Stimulated activated CD8-positive, alpha-beta memory T cell treated with anti-CD3 and anti-CD28 coated beads, Interleukin-15, amount 100 ng/mL, for 4 hours (primary cell): ENCODE measurements around the gene ADCY10.
"Not testable (repeated sequence)": the region's sequence is repeated elsewhere in the genome, so short reads cannot be mapped to it uniquely, and the experiment has no call there.

Experiments used
- DNase-seq, 2 donors: peaks; one replicate each; pipeline ENCODE4 v3.0.0-alpha.2; 2020; ENCODE audit warnings: low read depth in 2 of 2

Gene ADCY10

DNA sequence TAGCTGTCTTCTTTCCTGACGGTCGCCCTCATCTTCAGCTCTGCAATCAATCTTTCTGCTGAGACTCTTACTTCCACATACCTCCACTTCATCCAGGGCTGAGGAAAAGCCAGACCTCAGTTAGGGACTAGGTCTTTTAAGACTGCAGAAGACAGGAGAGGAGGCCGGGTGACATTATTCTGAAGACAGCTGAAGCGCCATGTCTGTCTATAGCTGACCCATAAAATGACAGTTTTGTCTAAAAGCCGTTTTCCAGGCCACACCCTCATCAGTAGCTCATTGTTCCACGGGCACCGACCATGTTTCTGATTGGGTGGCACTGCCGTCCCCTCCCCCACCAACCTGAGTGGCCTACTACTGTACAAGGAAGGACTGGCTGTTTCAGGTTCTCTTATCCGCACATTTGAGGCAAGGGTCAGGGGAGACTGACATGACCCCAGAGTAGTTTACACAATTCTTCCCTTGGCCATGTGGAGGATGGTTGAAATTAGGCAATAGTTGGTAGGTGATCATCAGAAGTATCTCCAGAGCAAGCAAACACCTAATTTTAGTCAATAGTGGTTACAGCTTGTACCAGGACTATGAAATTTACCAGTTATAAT is at the start of gene ADCY10:
ADCY10 (minus strand) TSS at position 240 of the 602 bp plus-strand sequence. CDS start 8,994 bp downstream, outside the sequence.
- no peak for DNase-seq

DNA sequence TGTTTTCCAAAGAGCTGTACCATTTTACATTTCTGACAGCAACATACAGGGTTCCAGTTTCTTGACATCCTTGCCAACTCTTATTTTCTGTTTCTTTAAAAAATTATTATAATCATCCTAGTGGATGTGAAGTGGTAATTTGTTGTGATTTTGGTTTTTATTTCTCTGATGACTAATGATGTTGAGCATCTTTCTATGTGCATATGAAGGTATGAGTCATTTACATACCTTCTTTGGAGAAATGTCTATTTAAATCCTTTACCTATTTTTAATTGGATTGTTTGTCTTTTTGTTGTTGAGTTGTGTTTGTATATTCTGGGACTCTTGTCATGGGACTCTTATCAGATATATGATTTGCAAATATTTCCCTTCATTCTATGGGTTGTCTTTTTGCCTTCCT is 43.8 kb upstream of the ADCY10 start:
- no peak for DNase-seq

DNA sequence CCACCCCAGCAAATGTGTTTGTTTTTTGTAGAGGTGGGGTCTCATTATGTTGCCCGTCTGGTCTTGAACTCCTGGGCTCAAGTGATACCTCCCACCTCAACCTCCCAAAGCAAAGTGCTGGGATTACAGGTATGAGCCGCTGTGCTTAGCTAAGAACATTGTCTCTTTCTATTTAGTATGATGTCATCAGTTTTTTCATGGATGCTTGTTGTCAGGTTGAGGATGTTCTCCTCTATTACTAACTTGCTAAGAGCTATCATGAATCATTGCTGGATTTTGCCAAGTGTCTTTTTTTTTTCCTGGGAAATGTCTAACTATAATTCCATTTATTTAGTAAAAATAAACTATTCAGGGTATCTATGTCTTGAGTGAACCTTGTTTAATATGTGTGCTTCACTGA is 42.0 kb upstream of the ADCY10 start:
- DNase-seq = no peak

DNA sequence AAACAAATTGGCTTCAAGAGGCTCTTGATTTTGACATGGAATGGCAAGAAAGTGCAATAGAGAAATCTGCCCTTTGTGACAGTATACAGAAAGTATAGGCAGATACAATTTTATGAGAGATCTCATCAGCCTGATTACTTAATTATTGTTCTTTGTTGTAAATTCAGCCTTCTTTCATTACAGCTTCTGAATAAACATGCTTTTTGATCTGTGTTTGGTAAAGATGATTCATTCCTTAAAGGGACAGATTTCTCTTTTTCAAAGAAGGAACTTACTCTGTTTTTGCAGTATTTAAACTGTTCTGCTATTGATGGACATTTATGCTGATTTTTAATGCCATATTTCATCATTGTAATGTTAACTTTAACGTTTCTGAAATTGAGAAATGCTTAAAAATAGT is 36.6 kb upstream of the ADCY10 start:
- DNase-seq = no peak

DNA sequence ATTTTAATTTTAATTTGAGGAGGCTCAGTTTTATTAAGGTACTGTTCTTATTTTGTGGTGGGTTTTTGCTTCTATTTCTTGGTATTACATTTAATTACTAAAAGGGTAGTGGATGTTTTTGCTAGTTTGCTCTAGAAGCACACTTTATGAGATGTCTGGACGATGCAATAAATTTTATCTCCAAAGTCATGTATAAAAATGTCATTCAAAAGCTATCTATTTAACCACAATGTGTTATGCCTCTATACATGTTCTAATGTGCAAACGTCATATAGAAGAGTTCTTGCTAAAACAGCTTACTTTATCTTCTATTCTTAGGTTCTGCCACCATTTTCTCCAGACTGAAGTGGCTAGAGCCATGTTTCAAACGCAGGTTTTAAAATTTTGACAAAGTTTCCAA is 35.9 kb upstream of the ADCY10 start:
- no peak for DNase-seq

GRCh38 chr1:167947733-167948132 is 33.8 kb upstream of the ADCY10 start:
- no peak for DNase-seq

DNA sequence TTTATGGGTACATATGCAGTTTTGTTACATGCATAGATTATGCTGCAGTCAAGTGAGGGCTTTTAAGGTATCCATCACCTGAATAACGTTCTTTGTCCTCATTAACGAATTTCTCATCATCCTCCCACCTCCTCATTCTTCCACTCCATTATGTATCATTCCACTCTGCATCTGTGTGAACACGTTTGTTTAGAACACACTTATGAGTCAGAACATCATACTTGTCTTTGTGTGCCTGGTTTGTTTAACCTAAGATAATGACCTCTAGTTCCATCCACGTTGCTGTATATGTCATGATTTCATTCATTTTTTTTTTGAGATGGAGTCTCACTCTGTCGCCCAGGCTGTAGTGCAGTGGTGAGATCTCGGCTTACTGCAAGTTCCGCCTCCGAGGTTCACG is 29.6 kb upstream of the ADCY10 start:
- DNase-seq = no peak

GRCh38 chr1:167940264-167940663 is 26.3 kb upstream of the ADCY10 start:
- no peak for DNase-seq

GRCh38 chr1:167938080-167938636 is 24.2 kb upstream of the ADCY10 start:
- no peak for DNase-seq

DNA sequence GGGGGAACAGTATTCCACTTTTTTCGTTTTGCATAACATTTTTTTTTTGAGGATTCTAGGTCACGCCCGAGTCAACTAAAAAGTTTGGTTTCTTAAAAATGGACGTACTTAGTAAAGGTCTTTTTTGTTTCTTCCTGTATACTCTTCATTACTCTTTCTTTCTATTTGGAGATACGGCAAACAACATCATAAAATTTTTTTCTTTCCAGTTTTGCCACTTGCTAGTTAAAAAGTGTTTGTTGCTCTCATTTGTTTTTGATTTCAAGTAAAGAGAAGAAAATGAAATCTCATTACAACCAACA is 23.7 kb upstream of the ADCY10 start:
- DNase-seq = no peak

- peak; percentile 35 to 39 for DNase-seq
These were observed 23.2 kb upstream of the ADCY10 start, which contains the start of gene MPC2 for GRCh38 chr1:167936930-167937708. MPC2 (minus strand) TSS chr1:167937072; CDS start chr1:167935841, 1,231 bp downstream.

GRCh38 chr1:167936068-167936929 is 22.4 kb upstream of the ADCY10 start, which contains the start of gene DCAF6:
DCAF6 (plus strand) TSS chr1:167936683; CDS start chr1:167936912, 229 bp downstream.
- peak; percentile 94 to 95 for DNase-seq

- no peak for DNase-seq
These were observed 21.5 kb upstream of the ADCY10 start for GRCh38 chr1:167935216-167936067.

DNA sequence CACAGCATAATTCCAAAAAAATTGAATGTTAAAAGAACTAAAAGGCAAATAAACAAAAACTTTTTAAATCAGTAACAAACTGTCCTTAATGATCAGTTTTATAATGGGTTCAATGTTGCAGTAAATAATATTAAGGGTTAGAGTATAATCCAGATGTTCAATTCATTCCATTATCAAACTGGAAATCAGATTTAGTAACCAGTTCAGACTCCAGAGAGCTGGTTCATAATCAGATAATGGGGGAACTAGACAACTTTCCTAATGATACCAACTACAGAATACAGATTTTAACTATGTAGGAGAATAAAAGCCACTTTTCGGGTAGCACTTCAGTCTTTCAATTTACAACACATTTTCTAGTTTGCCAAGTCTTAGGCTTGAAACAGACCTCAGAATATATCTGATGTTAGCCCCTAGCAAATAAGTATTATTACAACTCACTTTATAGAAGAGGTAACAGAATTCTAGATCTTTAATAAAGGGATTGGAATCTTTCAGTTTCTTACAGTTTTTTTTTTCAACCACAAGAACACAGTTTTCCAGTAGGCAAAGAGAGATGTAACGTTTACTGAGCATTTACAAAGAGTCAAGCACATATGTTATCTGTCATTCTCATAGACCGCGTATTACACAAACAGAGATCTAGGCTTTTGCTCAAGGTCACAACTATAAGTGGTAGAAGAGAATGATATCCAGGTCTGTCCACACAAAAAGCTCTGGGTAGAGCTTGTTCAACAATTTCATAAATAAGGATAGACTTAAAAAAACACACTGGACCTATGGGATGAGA is 20.7 kb upstream of the ADCY10 start:
- no peak for DNase-seq

GRCh38 chr1:167933788-167934187 is 19.9 kb upstream of the ADCY10 start:
- no peak for DNase-seq

DNA sequence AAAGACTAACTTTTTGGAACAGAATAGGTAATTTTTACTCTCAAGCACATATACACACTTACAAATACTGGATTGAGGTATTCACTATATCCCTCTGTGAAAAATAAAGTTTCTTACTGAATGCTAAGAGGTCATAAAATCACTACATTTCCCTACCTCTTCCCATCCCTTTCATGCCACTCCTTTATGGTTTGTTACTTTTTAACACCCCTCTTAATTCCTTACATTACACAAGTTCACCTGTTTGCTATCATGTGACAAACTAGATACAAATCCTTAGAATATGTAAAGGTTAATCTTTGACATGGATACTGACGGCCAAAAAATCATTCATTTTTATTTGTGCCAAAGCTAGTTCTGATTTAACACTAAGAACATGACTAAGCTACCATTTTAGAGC is 15.8 kb upstream of the ADCY10 start:
- DNase-seq = no peak

DNA sequence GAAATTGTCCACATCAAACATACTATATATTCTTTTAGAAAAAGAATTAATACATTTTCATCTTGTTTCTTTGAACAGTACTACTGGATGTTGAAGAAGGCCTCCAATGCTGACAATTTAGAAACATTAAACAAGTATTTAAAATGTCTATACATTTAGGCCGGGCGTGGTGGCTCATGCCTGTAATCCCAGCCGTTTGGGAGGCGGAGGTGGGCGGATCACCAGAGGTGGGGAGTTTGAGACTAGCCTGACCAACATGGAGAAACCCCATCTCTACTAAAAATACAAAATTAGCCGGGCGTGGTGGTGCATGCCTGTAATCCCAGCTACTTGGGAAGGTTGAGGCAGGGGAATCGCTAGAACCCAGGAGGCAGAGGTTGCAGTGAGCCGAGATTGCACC is 15.0 kb upstream of the ADCY10 start:
- not testable (repeated sequence) for DNase-seq

- DNase-seq = no peak
These were observed 14.5 kb upstream of the ADCY10 start for GRCh38 chr1:167928457-167928852.

DNA sequence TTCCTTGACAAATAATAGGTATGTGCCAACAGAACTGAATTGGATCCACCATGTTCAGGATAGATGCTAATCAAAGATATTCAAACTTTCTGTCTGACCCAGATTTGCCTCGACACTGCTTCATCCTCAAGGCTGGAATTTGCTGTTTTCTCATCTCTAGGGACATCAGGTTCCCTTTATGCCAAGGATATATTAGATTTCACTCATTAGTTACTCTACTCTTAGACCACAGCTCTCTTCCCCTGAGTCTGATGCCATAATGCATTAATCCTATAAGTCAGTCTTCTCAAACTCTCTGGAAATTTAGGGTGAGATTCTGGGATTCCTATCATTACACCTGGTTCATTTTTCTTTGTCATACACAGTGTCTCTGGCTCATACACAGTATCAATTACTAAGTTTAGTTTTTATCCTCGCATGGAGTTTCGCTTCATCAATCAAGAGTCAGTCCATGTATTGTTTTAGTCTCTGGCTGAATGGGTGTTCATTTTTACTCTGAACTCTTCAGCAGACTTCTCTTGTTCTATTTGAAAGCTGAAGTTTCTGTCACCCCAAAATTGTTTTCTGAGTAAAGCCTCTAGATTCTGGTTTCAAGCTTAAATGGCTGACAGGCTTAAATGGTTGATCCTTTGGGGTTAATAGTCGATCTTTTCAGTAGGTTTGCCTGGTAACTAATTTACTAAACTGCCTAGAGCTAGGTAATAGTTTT is 13.3 kb upstream of the ADCY10 start:
- DNase-seq = no peak

GRCh38 chr1:167926486-167926997 is 12.6 kb upstream of the ADCY10 start:
- no peak for DNase-seq
